ENCODE results near the gene NOCT.
"Not testable (repeated sequence)": the region's sequence is repeated elsewhere in the genome, so short reads cannot be mapped to it uniquely, and the experiment has no call there.

GRCh38 chr4:139001430-139001829 is 14.2 kb upstream of the NOCT start:
- TF ChIP-seq, protein P1, sequence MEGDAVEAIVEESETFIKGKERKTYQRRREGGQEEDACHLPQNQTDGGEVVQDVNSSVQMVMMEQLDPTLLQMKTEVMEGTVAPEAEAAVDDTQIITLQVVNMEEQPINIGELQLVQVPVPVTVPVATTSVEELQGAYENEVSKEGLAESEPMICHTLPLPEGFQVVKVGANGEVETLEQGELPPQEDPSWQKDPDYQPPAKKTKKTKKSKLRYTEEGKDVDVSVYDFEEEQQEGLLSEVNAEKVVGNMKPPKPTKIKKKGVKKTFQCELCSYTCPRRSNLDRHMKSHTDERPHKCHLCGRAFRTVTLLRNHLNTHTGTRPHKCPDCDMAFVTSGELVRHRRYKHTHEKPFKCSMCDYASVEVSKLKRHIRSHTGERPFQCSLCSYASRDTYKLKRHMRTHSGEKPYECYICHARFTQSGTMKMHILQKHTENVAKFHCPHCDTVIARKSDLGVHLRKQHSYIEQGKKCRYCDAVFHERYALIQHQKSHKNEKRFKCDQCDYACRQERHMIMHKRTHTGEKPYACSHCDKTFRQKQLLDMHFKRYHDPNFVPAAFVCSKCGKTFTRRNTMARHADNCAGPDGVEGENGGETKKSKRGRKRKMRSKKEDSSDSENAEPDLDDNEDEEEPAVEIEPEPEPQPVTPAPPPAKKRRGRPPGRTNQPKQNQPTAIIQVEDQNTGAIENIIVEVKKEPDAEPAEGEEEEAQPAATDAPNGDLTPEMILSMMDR (IDR thresholded peaks at IDR 0.05): not testable (repeated sequence)
- not testable (repeated sequence) for TF ChIP-seq POLR2A (IDR thresholded peaks at IDR 0.05)
